WERI-Rb-1 (cell line): ENCODE results near the gene SYNC.
A peak's percentile ranks its signal among the peaks of the same experiment; 100 is the strongest.

Source experiments
- DNase-seq: peaks from one replicate; pipeline ENCODE4 v3.0.0-alpha.2; 2020
- H3K27ac ChIP-seq: fragments of 250-450 bp; sonication (Bioruptor Pico); 2 replicates; pipeline ENCODE4 v1.5.1; 2020; ENCODE audit warnings: mild to moderate bottlenecking, moderate library complexity
- H3K27me3 ChIP-seq: fragments of 250-450 bp; sonication (Bioruptor Pico); 2 replicates; pipeline ENCODE4 v1.5.1; 2021; ENCODE audit warnings: mild to moderate bottlenecking, low read depth, moderate library complexity; ENCODE audit not compliant: insufficient read depth, severe bottlenecking
- H3K36me3 ChIP-seq: fragments of 250-450 bp; sonication (Bioruptor Pico); 2 replicates; pipeline ENCODE4 v1.5.1; 2020; ENCODE audit warnings: mild to moderate bottlenecking, moderate library complexity
- H3K4me3 ChIP-seq: 2 replicates; pipeline ENCODE4 v1.5.1; 2011; ENCODE audit warnings: low read depth, mild to moderate bottlenecking, control low read depth, low read length
- H3K9me3 ChIP-seq: fragments of 250-450 bp; sonication (Bioruptor Pico); 2 replicates; pipeline ENCODE4 v1.5.1; 2021; ENCODE audit warnings: mild to moderate bottlenecking, moderate library complexity; ENCODE audit not compliant: severe bottlenecking
- TF ChIP-seq, protein P1 (sequence below): IDR thresholded peaks from 2 replicates; pipeline ENCODE4 v1.5.1; 2011; ENCODE audit warnings: low read depth, mild to moderate bottlenecking, control low read depth, inconsistent platforms, low read length

Gene SYNC

GRCh38 chr1:32746130-32746529 is 43.6 kb upstream of the SYNC start:
- Histone ChIP-seq H3K27me3 (no peaks in the 10 kb centered on the region), H3K36me3 (no peaks in the 10 kb centered on the region; the same call in 1 of the 2 replicates), H3K27ac (no peak overlapping the region), H3K4me3 (no peak overlapping the region), H3K9me3 (no peaks in the 10 kb centered on the region)
- no peak for DNase-seq
- TF ChIP-seq, protein P1, sequence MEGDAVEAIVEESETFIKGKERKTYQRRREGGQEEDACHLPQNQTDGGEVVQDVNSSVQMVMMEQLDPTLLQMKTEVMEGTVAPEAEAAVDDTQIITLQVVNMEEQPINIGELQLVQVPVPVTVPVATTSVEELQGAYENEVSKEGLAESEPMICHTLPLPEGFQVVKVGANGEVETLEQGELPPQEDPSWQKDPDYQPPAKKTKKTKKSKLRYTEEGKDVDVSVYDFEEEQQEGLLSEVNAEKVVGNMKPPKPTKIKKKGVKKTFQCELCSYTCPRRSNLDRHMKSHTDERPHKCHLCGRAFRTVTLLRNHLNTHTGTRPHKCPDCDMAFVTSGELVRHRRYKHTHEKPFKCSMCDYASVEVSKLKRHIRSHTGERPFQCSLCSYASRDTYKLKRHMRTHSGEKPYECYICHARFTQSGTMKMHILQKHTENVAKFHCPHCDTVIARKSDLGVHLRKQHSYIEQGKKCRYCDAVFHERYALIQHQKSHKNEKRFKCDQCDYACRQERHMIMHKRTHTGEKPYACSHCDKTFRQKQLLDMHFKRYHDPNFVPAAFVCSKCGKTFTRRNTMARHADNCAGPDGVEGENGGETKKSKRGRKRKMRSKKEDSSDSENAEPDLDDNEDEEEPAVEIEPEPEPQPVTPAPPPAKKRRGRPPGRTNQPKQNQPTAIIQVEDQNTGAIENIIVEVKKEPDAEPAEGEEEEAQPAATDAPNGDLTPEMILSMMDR: no peak

DNA sequence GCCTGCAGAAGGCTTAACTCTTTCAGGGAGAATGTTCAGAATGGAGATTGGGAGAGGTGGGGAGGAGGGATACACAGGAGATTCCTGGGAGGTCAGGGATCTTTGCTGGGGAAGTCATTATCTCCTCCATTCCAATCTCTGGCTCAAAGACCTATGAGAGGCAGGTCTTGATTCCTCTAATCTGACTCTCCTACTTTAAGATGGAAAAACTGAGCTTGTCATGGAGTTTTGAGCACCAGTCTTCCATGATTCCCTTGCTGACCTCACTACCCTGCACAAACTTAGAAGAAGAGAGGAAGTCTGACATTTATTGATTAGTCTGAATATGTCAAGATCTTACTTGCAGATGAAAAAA is 41.5 kb upstream of the SYNC start:
- no peaks in the 10 kb centered on the region for H3K27me3 ChIP-seq
- TF ChIP-seq, protein P1: no peak

GRCh38 chr1:32743380-32744070 is 41.0 kb upstream of the SYNC start:
- H3K4me3 ChIP-seq: no peak overlapping the region
- H3K36me3 ChIP-seq: no peaks in the 10 kb centered on the region; the same call in 1 of the 2 replicates
- no peaks in the 10 kb centered on the region for H3K9me3 ChIP-seq
- peak; percentile 57 for DNase-seq
- H3K27ac ChIP-seq: peak overlapping the region; percentile 74
- no peaks in the 10 kb centered on the region for H3K27me3 ChIP-seq
- TF ChIP-seq, protein P1: no peak

More for the DNA sequence above, 41.5 kb upstream of the SYNC start:
- no peak overlapping the region for H3K4me3 ChIP-seq
- H3K36me3 ChIP-seq: no peaks in the 10 kb centered on the region; the same call in 1 of the 2 replicates
- H3K9me3 ChIP-seq: no peaks in the 10 kb centered on the region
- DNase-seq: no peak
- peak overlapping the region; percentile 38 for H3K27ac ChIP-seq

- Histone ChIP-seq H3K27me3 (no peaks in the 10 kb centered on the region), H3K4me3 (no peak overlapping the region), H3K27ac (peak overlapping the region; percentile 74), H3K36me3 (no peaks in the 10 kb centered on the region; the same call in 1 of the 2 replicates), H3K9me3 (no peaks in the 10 kb centered on the region)
- no peak for DNase-seq
- TF ChIP-seq, protein P1: no peak
Measured at GRCh38 chr1:32742956-32743355, 40.4 kb upstream of the SYNC start.

- DNase-seq: peak; percentile 35
- Histone ChIP-seq H3K27ac (peak overlapping the region; percentile 74), H3K27me3 (no peaks in the 10 kb centered on the region), H3K9me3 (no peaks in the 10 kb centered on the region), H3K4me3 (peak overlapping the region; percentile 68), H3K36me3 (no peaks in the 10 kb centered on the region; the same call in 1 of the 2 replicates)
- TF ChIP-seq, protein P1: no peak
Measured at GRCh38 chr1:32742199-32742947, 39.8 kb upstream of the SYNC start.
